ENCODE results near the gene RPN1. TPM values are rescaled to one million over a fixed set of nuclear protein-coding genes. Genes with fewer than 3 reads are reported as not detected.

Gene RPN1
- total and polyA plus RNA-seq, 2 of the 8 experiments (the other 6 are each of a cell fraction or from before 2014, with no cell fraction given): 165 to 211 TPM

- Histone ChIP-seq H3K4me2 (ENCODE audit: insufficient read depth in 1 of 2, low read depth in 2 of 2, low read length in 2 of 2) (no peak overlapping the region), H2AFZ (ENCODE audit: low read length) (no peak overlapping the region), H3K23me2 (ENCODE audit: low read depth, low read length) (no peaks in the 10 kb centered on the region), H3K79me2 (ENCODE audit: control insufficient read depth in 1 of 2, insufficient read depth in 2 of 2, low read length in 2 of 2) (no peaks in the 10 kb centered on the region), H3K4me3 (ENCODE audit: extremely low read depth in 1 of 4, insufficient read depth in 2 of 4, low read depth in 3 of 4, low read length in 4 of 4) (no peak overlapping the region), H3K79me1 (ENCODE audit: low read depth, low read length) (no peaks in the 10 kb centered on the region), H3K27ac (ENCODE audit: low read depth, low read length) (no peak overlapping the region), H3K18ac (ENCODE audit: extremely low read depth, low read length) (no peak overlapping the region), H4K8ac (ENCODE audit: extremely low read depth, insufficient read depth, low read length) (0 out of 2 replicates have a peak overlapping the region, but pooled peaks have one; percentile 82), H3K36me3 (ENCODE audit: control insufficient read depth in 2 of 4, insufficient read depth in 4 of 4, low read length in 3 of 4) (no peaks in the 10 kb centered on the region), H3K23ac (ENCODE audit: insufficient read length) (no peak overlapping the region), H4K20me1 (replicated peaks in 1 of 2; ENCODE audit: control insufficient read depth in 1 of 2, insufficient read depth in 2 of 2, low read length in 2 of 2) (peaks cover 0 to 1% of the 10 kb centered on the region in 2 experiments), H4K5ac (ENCODE audit: insufficient read length, low read depth, low read length) (no peak overlapping the region), H3K4me1 (replicated peaks in 1 of 4; ENCODE audit: control insufficient read depth in 3 of 4, insufficient read depth in 4 of 4, low read length in 3 of 4) (no peaks in the 10 kb centered on the region; a peak in 1 of 7 replicates), H2AK5ac (ENCODE audit: low read depth, low read length) (no peak overlapping the region), H3K14ac (ENCODE audit: insufficient read length) (no peak overlapping the region), H3K4ac (replicated peaks; ENCODE audit: insufficient read length, low read depth, low read length) (no peak overlapping the region), H2BK120ac (replicated peaks; ENCODE audit: low read depth, low read length) (no peak overlapping the region), H2BK5ac (ENCODE audit: low read depth, low read length) (no peak overlapping the region), H3K56ac (replicated peaks; ENCODE audit: insufficient read length, low read depth, low read length) (no peak overlapping the region), H3K9ac (replicated peaks in 1 of 4; ENCODE audit: extremely low read depth in 1 of 4, low read depth in 3 of 4, low read length in 3 of 4) (no peak overlapping the region), H2BK15ac (ENCODE audit: low read length) (no peak overlapping the region), H4K91ac (replicated peaks; ENCODE audit: insufficient read length, low read length) (no peak overlapping the region), H3K27me3 (replicated peaks in 1 of 4; ENCODE audit: control insufficient read depth in 3 of 4, extremely low read depth in 1 of 4, insufficient read depth in 3 of 4, low read length in 3 of 4) (no peaks in the 10 kb centered on the region), H2BK12ac (ENCODE audit: low read depth, low read length) (no peak overlapping the region), H3K9me3 (ENCODE audit: insufficient read depth in 2 of 2, low read depth in 1 of 2, low read length in 1 of 2) (no peaks in the 10 kb centered on the region), H2BK20ac (ENCODE audit: low read length) (no peak overlapping the region)
- DNase-seq (ENCODE audit: low read depth in 1 of 2, low spot score in 2 of 2) (no peak), FAIRE-seq (no peak)
- WGBS, 2 experiments (ENCODE audit: extremely low coverage in 1 of 2, insufficient coverage in 1 of 2, insufficient read length in 1 of 2, insufficient replicate concordance in 2 of 2, low coverage in 1 of 2, low lambda C conversion rate in 2 of 2, missing lambda C conversion rate in 1 of 2): 86% methylated on average over 6 of the region's 6 CpGs; no CpG with 5 or more reads in 1 of the 2 experiments
- POLR2A ChIA-PET (ENCODE audit: partially characterized antibody): no interaction called here
- TF ChIP-seq USF2 (IDR thresholded peaks at IDR 0.05; ENCODE audit: low read length): no peak
- TF ChIP-seq PHF8 (conservative IDR thresholded peaks at IDR 0.05; ENCODE audit: low read depth, low read length): no peak
- CTCF ChIA-PET (ENCODE audit: partially characterized antibody): interaction anchor here (0.6 to 14.8 kb wide), 6 partner anchors 7 to 187 kb away, joined by 3 to 160 read pairs (median 3); no protein-coding TSS in a partner anchor
Measured at GRCh38 chr3:128597900-128598299, 52.7 kb downstream of the RPN1 start.
